Naive thymus-derived CD4-positive, alpha-beta T cell (primary cell): ENCODE results near the gene PARP15. TPM values are rescaled to one million over a fixed set of nuclear protein-coding genes. Genes with fewer than 3 reads are reported as not detected.

Experiments used
- ATAC-seq: fragments of 150-1000 bp; cut with Tn5 transposase; 2 replicates; pipeline ENCODE4 v1.10.0; 2021; ENCODE audit warnings: mild to moderate bottlenecking, moderate library complexity
- CTCF ChIA-PET: fragments of 350-600 bp; sonication (Branson Sonifier 250); formaldehyde crosslinking; loops from one replicate; lab custom pipeline; 2021; ENCODE audit warnings: antibody characterized with exemption; lab: Charles Lee
- POLR2A ChIA-PET: fragments of 350-600 bp; sonication (Branson Sonifier 250); formaldehyde crosslinking; loops from one replicate; lab custom pipeline; 2021; ENCODE audit warnings: antibody characterized with exemption, inconsistent platforms; lab: Charles Lee
- DNase-seq, 9 donors: peaks; one replicate each; pipeline versions ENCODE4 v3.0.0 to v3.0.0-alpha.2; 2020 to 2022; ENCODE audit warnings: mixed read lengths in 1 of 9
- H3K27ac ChIP-seq: one replicate; pipeline ENCODE4 v1.7.0; 2013; ENCODE audit warnings: mild to moderate bottlenecking, low read depth, low read length, moderate library complexity
- H3K27me3 ChIP-seq, 2 donors: one replicate each; pipeline ENCODE4 v1.7.0; 2013; ENCODE audit warnings: low read length in 2 of 2, mild to moderate bottlenecking in 2 of 2, moderate library complexity in 2 of 2; ENCODE audit not compliant: control insufficient read depth in 2 of 2, insufficient read depth in 2 of 2
- H3K36me3 ChIP-seq, 3 experiments: 1 replicate in 2 of 3; 2 replicates in 1 of 3; pipeline ENCODE4 v1.7.0; 2013; ENCODE audit warnings: low read length in 3 of 3, mild to moderate bottlenecking in 3 of 3, moderate library complexity in 1 of 3; ENCODE audit not compliant: insufficient read depth in 3 of 3, control insufficient read depth in 2 of 3
- H3K4me1 ChIP-seq, 2 donors: one replicate each; pipeline ENCODE4 v1.7.0; 2013; ENCODE audit warnings: low read length in 2 of 2, mild to moderate bottlenecking in 2 of 2, moderate library complexity in 1 of 2; ENCODE audit not compliant: control insufficient read depth in 2 of 2, insufficient read depth in 2 of 2
- H3K4me3 ChIP-seq: 2 replicates; pipeline ENCODE4 v1.7.0; 2013; ENCODE audit warnings: mild to moderate bottlenecking, low read length
- H3K9me3 ChIP-seq, 3 experiments: 1 replicate in 2 of 3; 2 replicates in 1 of 3; pipeline ENCODE4 v1.7.0; 2013; ENCODE audit warnings: low read length in 3 of 3; ENCODE audit not compliant: control insufficient read depth in 2 of 3
- H3K27ac Mint-ChIP-seq, 9 donors: one replicate each; pipeline ENCODE4 v1.8.0; 2020 to 2022; ENCODE audit warnings: mixed read lengths in 9 of 9, mild to moderate bottlenecking in 8 of 9, moderate library complexity in 5 of 9, inconsistent platforms in 2 of 9
- H3K27me3 Mint-ChIP-seq, 5 donors: one replicate each; pipeline ENCODE4 v1.8.0; 2021 to 2022; ENCODE audit warnings: mixed read lengths in 5 of 5, mild to moderate bottlenecking in 1 of 5
- H3K36me3 Mint-ChIP-seq, 5 donors: one replicate each; pipeline ENCODE4 v1.8.0; 2020 to 2022; ENCODE audit warnings: mixed read lengths in 5 of 5, mild to moderate bottlenecking in 3 of 5, inconsistent platforms in 1 of 5
- H3K4me1 Mint-ChIP-seq, 7 donors: one replicate each; pipeline ENCODE4 v1.8.0; 2020 to 2022; ENCODE audit warnings: mixed read lengths in 7 of 7, mild to moderate bottlenecking in 3 of 7, inconsistent platforms in 1 of 7
- H3K4me3 Mint-ChIP-seq, 10 donors: one replicate each; pipeline ENCODE4 v1.8.0; 2020 to 2022; ENCODE audit warnings: mild to moderate bottlenecking in 10 of 10, mixed read lengths in 10 of 10, moderate library complexity in 6 of 10, inconsistent platforms in 2 of 10
- H3K9me3 Mint-ChIP-seq, 11 donors: one replicate each; pipeline ENCODE4 v1.8.0; 2020 to 2022; ENCODE audit warnings: mixed read lengths in 11 of 11, mild to moderate bottlenecking in 4 of 11, inconsistent platforms in 1 of 11, moderate library complexity in 1 of 11
- intact Hi-C, 2 donors: fragments of 100-400 bp; cut with micrococcal nuclease; formaldehyde crosslinking; loops; one replicate each; pipeline ENCODE4 v1.15.1; 2023
- polyA plus RNA-seq, 2 donors: library from polyadenylated mRNA; unstranded; fragments of 300-500 nt; fragmentation: Illumina TruSeq; gene quantifications; one replicate each; pipeline ENCODE4 v1.2.3, GENCODE V29; 2021
- total RNA-seq, 6 experiments: library from RNA in 5 of 6; stranded (reverse) in 5 of 6; gene quantifications; 1 replicate in 5 of 6; 2 replicates in 1 of 6; pipeline ENCODE4 v1.2.3 and lab custom pipeline; 2021 to 2026

The PARP15 gene
- total and polyA plus RNA-seq, 7 experiments from 2014 or later = 3.2 to 71.0 (median 46.7) TPM

- POLR2A ChIA-PET = no interaction called here
- H3K27ac Mint-ChIP-seq = peak overlapping the region in 4 of 9 donors; percentile 33 to 79 (median 60)
- CTCF ChIA-PET = no interaction called here
Measured at GRCh38 chr3:122538956-122539490, 38.4 kb upstream of the PARP15 start.

DNA sequence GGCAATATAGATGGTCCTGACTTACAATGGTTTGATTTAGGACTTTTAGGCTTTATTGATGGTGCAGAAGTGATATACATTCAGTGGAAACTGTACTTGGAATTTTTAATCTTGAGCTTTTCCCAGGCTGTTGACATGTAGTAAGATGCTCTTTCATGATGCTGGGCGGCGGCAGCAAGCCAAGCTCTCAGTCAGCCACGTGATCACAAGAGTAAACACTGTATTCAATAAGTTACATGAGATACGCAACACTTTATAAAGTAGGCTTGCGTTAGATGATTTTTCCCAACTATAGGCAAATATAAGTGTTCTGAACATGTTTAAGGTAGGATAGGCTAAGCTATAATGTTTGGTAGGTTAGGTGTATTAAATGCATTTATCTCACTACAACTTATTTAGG is 31.3 kb upstream of the PARP15 start:
- Mint-ChIP-seq H3K9me3 (no peaks in the 10 kb centered on the region), H3K36me3 (peaks cover 21 to 69% (median 49%) of the 10 kb centered on the region in 5 donors), H3K27me3 (no peaks in the 10 kb centered on the region), H3K4me3 (no peak overlapping the region), H3K27ac (no peak overlapping the region), H3K4me1 (peaks cover 0 to 41% (median 10%) of the 10 kb centered on the region in 7 donors)
- Histone ChIP-seq H3K4me3 (no peak overlapping the region), H3K36me3 (peaks cover 5 to 75% (median 11%) of the 10 kb centered on the region in 3 experiments), H3K9me3 (no peaks in the 10 kb centered on the region), H3K27me3 (no peaks in the 10 kb centered on the region), H3K4me1 (no peaks in the 10 kb centered on the region), H3K27ac (no peak overlapping the region)
- intact Hi-C loops = no loop called here
- ChIA-PET POLR2A (no interaction called here), CTCF (interaction anchor here (0.7 kb wide), 1 partner anchor 13 kb away, joined by 4 read pairs; no protein-coding TSS in a partner anchor)
- no peak for ATAC-seq
- DNase-seq = no peak

More at GRCh38 chr3:122538956-122539490, 38.4 kb upstream of the PARP15 start:
- H3K4me3 Mint-ChIP-seq = no peak overlapping the region
- Histone ChIP-seq H3K9me3 (no peaks in the 10 kb centered on the region), H3K36me3 (peaks cover 9 to 80% (median 31%) of the 10 kb centered on the region in 3 experiments), H3K27ac (no peak overlapping the region), H3K27me3 (no peaks in the 10 kb centered on the region), H3K4me3 (no peak overlapping the region), H3K4me1 (no peaks in the 10 kb centered on the region)
- peaks cover 8 to 47% (median 15%) of the 10 kb centered on the region in 7 donors for H3K4me1 Mint-ChIP-seq
- ATAC-seq (no peak), DNase-seq (no peak)
- no peaks in the 10 kb centered on the region for H3K9me3 Mint-ChIP-seq
- H3K36me3 Mint-ChIP-seq = peaks cover 13 to 69% (median 42%) of the 10 kb centered on the region in 5 donors
- H3K27me3 Mint-ChIP-seq = no peaks in the 10 kb centered on the region
- intact Hi-C loops = no loop called here

DNA sequence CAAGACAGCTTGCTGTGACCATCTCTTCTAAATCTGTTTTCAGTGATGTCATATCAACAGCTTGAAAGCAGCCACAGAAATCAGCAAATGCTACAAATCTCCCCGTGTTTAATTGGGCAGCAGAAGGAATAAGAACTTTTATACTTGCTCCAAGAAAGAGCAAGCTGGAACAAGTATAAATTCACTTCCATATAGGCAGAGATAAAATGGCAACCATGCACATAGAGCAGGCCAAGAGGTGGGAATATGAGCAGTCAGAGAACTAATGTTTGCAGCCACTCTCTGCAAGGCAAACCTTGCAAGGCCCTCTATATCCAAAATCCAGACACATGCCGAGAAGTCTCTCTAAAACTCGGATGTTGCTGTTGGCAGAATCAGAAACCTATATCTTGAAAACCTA is 29.4 kb upstream of the PARP15 start:
- Mint-ChIP-seq H3K36me3 (peaks cover 23 to 76% (median 56%) of the 10 kb centered on the region in 5 donors), H3K4me1 (peaks cover 2 to 45% (median 13%) of the 10 kb centered on the region in 7 donors), H3K9me3 (no peaks in the 10 kb centered on the region), H3K27me3 (no peaks in the 10 kb centered on the region), H3K4me3 (no peak overlapping the region), H3K27ac (peak overlapping the region in 1 of 9 donors; percentile 20)
- H3K9me3 ChIP-seq = no peaks in the 10 kb centered on the region
- peaks cover 5 to 80% (median 12%) of the 10 kb centered on the region in 3 experiments for H3K36me3 ChIP-seq
- no peak overlapping the region for H3K4me3 ChIP-seq
- DNase-seq = no peak
- no peaks in the 10 kb centered on the region for H3K4me1 ChIP-seq
- ChIA-PET CTCF (no interaction called here), POLR2A (interaction anchor here (0.7 to 1.9 kb wide), 2 partner anchors 11 to 33 kb away, joined by 3 to 4 read pairs; partner anchors contain the start of gene KPNA1)
- intact Hi-C loops = no loop called here
- no peaks in the 10 kb centered on the region for H3K27me3 ChIP-seq
- no peak overlapping the region for H3K27ac ChIP-seq
- no peak for ATAC-seq

- no peak overlapping the region for H3K4me3 Mint-ChIP-seq
- no peaks in the 10 kb centered on the region for H3K9me3 ChIP-seq
- H3K27me3 Mint-ChIP-seq = no peaks in the 10 kb centered on the region
- peaks cover 5 to 82% (median 12%) of the 10 kb centered on the region in 3 experiments for H3K36me3 ChIP-seq
- peaks cover 7 to 47% (median 16%) of the 10 kb centered on the region in 7 donors for H3K4me1 Mint-ChIP-seq
- no peaks in the 10 kb centered on the region for H3K9me3 Mint-ChIP-seq
- peaks cover 27 to 77% (median 55%) of the 10 kb centered on the region in 5 donors for H3K36me3 Mint-ChIP-seq
- H3K4me3 ChIP-seq = no peak overlapping the region
- ChIA-PET POLR2A (interaction anchor here (1.9 kb wide), 1 partner anchor 34 kb away, joined by 4 read pairs; the partner anchor contains the start of gene KPNA1), CTCF (interaction anchor here (0.7 kb wide), 1 partner anchor 130 kb away, joined by 3 read pairs; no protein-coding TSS in a partner anchor)
- H3K4me1 ChIP-seq = no peaks in the 10 kb centered on the region
- H3K27ac Mint-ChIP-seq = peak overlapping the region in 1 of 9 donors; percentile 20
- H3K27me3 ChIP-seq = no peaks in the 10 kb centered on the region
- intact Hi-C loops = no loop called here
- H3K27ac ChIP-seq = no peak overlapping the region
- ATAC-seq = no peak
- DNase-seq = no peak
Measured at GRCh38 chr3:122548619-122549018, 28.8 kb upstream of the PARP15 start.

DNA sequence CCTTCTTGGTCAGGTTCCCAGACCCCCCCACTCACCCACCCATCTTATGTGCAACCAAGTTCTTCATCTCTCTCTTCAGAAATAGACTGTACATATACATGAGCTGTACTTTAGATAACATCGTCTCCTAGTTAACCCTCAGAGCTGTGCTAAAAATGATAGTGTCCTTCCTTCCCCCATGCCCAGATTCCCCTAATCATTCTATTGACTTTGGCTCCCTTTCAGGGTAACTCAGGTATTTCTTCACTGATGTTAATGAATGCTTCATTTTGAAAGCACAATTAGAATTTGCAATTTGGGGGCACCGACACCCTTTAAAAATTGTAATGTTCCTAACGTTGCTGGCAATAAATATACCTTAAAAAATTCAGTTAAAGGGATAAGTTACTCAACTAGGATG is 24.3 kb upstream of the PARP15 start:
- Mint-ChIP-seq H3K4me3 (no peak overlapping the region), H3K27ac (peak overlapping the region in 2 of 9 donors; percentile 8 to 9), H3K36me3 (peaks cover 24 to 75% (median 59%) of the 10 kb centered on the region in 5 donors), H3K9me3 (no peaks in the 10 kb centered on the region), H3K4me1 (peaks cover 14 to 59% (median 23%) of the 10 kb centered on the region in 7 donors), H3K27me3 (no peaks in the 10 kb centered on the region)
- Histone ChIP-seq H3K27me3 (no peaks in the 10 kb centered on the region), H3K9me3 (no peaks in the 10 kb centered on the region), H3K4me1 (no peaks in the 10 kb centered on the region), H3K4me3 (no peak overlapping the region), H3K36me3 (peaks cover 9 to 82% (median 20%) of the 10 kb centered on the region in 3 experiments), H3K27ac (no peak overlapping the region)
- ChIA-PET POLR2A (interaction anchor here (1.5 kb wide), 1 partner anchor 126 kb away, joined by 5 read pairs; no protein-coding TSS in a partner anchor), CTCF (interaction anchor here (0.7 to 1.0 kb wide), 2 partner anchors 126 to 1995 kb away, joined by 3 read pairs; no protein-coding TSS in a partner anchor)
- intact Hi-C loops = no loop called here
- ATAC-seq = no peak
- DNase-seq = no peak

- ChIA-PET POLR2A (interaction anchor here (0.6 to 1.3 kb wide), 3 partner anchors 16 to 197 kb away, joined by 3 to 5 read pairs (median 3); no protein-coding TSS in a partner anchor), CTCF (interaction anchor here (0.6 to 0.8 kb wide), 3 partner anchors 75 to 163 kb away, joined by 3 to 4 read pairs (median 3); no protein-coding TSS in a partner anchor)
- H3K4me3 Mint-ChIP-seq = peak overlapping the region in 1 of 10 donors; percentile 46
Measured at GRCh38 chr3:122555275-122556071, 22.0 kb upstream of the PARP15 start.

More at GRCh38 chr3:122555275-122556071, 22.0 kb upstream of the PARP15 start:
- no peaks in the 10 kb centered on the region for H3K27me3 ChIP-seq
- no peaks in the 10 kb centered on the region for H3K4me1 ChIP-seq
- Mint-ChIP-seq H3K4me1 (peaks cover 21 to 62% (median 24%) of the 10 kb centered on the region in 7 donors), H3K36me3 (peaks cover 11 to 68% (median 54%) of the 10 kb centered on the region in 5 donors), H3K9me3 (no peaks in the 10 kb centered on the region), H3K27me3 (no peaks in the 10 kb centered on the region), H3K27ac (peak overlapping the region in 1 of 9 donors; percentile 16)
- no peaks in the 10 kb centered on the region for H3K9me3 ChIP-seq
- intact Hi-C loops = no loop called here
- H3K4me3 ChIP-seq = no peak overlapping the region
- no peak overlapping the region for H3K27ac ChIP-seq
- DNase-seq (no peak), ATAC-seq (no peak)
- H3K36me3 ChIP-seq = peaks cover 12 to 78% (median 17%) of the 10 kb centered on the region in 3 experiments
